NCI-H446 treated with DMSO at 0.1 percent for 48 hours (cell line): ENCODE results near the gene UCN3.
A peak's percentile ranks its signal among the peaks of the same experiment; 100 is the strongest.
"Not testable (repeated sequence)": the region's sequence is repeated elsewhere in the genome, so short reads cannot be mapped to it uniquely, and the experiment has no call there.

Experiments used
- DNase-seq: peaks from one replicate; lab custom pipeline; 2025; lab: John Stamatoyannopoulos, UW

UCN3 gene

DNA sequence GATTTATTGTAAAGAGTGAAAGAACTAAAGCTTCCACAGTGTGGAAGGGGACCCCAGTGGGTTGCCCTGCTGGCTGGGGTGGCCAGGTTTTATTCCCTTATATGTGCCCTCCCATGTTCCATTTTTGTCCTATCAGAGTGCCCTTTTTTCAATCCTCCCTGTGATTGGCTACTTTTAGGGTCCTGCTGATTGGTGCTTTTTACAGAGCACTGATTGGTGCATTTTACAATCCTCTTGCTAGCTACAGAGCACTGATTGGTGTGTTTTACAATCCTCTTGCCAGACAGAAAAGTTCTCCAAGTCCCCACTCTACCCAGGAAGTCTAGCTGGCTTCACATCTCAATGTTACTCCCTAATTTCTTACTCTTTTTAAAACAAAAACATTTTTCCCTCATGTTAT, 46.0 kb downstream of the UCN3 start:
- DNase-seq: not testable (repeated sequence)

DNA sequence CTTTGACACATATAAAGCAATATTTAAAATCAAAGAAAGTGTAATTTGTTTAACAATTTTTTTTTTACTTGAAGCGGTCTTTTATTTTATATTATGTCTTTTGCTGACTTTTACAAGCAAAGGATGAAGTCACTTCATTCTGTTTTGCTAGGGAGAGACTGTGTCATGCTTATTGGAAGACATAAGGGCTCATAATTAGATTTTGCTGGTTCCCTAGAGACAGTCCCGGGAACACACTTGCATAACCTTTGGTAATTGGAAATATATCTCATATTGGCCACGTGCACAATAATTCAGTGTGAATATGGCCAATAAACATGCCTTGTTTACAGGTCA, 47.1 kb downstream of the UCN3 start:
- no peak for DNase-seq

DNA sequence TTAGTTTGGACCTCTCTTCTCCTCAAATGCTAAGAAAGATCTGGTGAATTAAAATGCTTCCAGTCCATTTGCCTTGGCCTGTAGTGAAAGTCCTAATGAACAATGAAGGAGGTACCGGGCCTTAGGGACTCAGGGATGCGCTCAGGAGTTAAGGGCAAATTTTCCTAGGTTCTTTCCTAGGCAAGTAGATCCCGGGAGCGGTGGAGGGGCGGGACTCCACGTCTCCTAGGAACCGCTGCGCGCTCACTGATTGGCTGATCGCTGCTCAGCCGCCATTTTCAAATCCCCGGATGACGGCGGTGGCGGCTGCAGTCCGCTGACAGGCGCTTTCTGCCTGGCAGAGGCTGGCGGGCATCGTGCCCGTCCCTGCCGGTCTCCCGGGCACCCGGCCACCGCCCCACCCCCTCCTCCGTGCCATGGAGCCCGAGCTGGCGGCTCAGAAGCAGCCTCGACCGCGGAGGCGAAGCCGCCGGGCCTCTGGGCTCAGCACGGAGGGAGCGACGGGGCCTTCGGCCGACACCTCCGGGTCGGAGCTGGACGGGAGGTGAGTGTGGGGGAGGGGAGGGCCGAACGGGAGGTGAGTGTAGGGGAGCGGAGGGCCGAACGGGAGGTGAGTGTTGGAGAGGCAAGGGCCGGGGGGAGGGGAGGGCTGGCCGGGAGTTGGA, 47.6 kb downstream of the UCN3 start, which contains the start of gene NET1:
Gene NET1, plus strand, starts transcription at position 281 of the 665 bp plus-strand sequence. Its CDS starts 136 bp downstream, at position 417.
- DNase-seq: peak; percentile 90

DNA sequence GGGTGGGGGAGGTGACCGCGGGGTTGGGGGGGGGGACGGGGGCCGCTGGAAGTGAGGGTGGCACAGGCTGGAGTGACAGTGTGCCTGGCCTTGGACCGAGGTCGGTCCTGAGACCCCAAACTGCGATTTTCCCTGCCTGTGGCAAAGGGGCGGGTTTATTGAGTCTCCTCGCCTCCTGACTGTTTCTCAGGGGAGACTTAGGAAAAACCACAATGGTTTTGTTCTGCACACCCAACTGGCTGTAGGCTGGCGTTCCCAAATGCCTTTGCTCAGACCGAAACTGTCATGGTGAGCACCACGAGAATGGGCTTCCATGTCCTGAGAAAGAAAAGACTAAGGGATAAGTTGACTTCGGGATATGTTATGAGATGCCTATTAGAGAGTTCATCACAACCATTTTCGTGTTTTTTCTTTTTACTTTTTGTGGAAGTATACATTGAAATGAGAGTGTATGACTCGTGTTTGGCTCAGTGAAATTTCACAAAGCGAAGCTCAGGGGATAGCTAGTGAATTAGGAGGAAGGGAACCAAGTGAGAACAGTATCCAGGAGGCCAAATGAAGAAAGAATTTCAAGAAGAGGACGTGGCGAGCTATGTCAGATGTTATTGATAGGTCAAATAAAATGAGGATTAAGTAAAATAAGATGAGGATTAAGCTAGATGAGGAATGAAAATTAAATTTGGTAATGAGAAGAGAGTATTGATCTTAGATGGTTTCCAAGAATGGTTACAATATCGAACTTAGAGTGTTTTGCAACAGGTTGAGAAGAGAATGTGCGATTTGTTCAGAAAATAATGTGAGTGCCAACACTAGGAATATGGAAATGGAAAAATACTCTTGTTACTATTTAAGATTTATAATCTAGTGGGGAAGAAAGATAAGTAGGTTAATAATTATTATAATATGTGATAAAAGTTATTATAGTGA, 48.5 kb downstream of the UCN3 start:
- no peak for DNase-seq

GRCh38 chr10:5416981-5417380, 52.2 kb downstream of the UCN3 start:
- DNase-seq: peak; percentile 86

DNA sequence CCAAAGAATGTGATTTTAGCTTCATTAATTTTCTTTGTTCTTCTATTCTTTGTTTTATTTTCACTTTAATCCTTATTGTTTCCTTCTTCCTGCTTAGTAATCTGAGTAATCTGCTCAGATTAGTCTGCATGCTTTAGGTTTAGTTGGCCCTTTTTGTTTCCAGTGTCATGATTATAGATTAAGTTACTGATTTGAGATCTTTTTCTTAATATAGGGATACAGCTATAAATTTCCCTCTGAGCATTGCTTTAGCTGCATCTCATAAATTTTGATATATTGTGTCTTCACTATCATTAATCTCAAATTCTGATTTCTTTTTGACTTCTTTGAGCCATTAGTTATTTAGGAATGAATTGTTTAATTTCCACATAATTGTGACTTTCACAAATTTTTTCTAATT, 53.8 kb downstream of the UCN3 start:
- DNase-seq: no peak

DNA sequence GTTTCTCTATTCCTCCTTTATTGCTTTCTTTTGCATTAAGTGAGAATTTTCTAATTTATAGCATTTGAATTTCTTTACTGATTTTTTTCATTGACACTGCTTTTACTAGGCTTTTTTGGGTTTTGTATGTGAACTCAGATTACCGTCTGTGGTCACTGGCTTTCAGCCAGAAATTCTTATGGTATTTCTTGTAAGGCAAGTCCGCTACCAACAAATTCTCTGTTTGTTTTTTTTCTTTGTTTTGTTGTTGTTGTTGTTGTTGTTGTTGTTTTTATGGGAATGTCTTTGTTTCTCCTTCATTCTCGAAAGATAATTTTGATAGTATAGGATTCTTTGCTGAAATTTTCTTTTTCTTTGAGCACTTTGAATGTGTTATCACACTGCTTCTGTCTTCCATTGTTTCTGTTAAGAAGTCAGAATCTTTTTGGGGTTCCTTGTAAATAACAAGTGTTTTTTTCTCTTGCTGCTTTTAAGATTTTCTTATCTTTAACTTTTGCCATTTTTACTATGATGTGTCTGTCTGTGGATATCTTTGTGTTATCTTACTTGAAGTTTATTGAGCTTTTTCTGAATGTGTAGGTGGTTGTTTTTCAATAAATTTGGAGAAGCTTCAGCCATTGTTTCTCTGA, 54.8 kb downstream of the UCN3 start:
- no peak for DNase-seq

DNA sequence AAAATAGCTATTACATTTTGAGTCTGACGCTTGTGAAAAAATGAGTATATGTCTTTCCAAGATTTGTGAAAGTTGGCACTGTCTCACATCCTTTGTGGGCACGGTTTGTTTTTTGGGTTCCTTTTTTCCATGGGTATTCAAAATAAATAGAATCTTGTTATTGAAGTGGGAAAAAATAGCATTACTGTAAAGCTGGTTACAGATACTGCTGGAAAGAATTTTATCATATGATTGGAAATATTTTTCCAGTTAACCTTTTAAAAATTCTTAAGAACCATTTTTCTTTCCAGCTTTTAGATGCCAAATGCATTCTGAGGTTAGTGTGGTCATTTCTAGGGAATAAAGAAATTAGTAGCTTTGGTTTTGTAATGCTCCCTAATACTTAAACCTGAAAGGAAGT, 59.0 kb downstream of the UCN3 start:
- no peak for DNase-seq
